Kidney epithelial cell (primary cell): Measurements from ENCODE around the gene ATP6V0C. TPM values are rescaled to one million over a fixed set of nuclear protein-coding genes. Genes with fewer than 3 reads are reported as not detected.

Experiments used
- DNase-seq: peaks from one replicate; pipeline ENCODE4 v3.0.0-alpha.2; 2010; ENCODE audit warnings: low read depth
- H3K27me3 ChIP-seq: 2 replicates; pipeline ENCODE4 v1.6.0; 2011; ENCODE audit warnings: low read length; ENCODE audit not compliant: control insufficient read depth, insufficient read depth
- H3K36me3 ChIP-seq: 2 replicates; pipeline ENCODE4 v1.5.1; 2011; ENCODE audit warnings: low read length; ENCODE audit not compliant: control insufficient read depth, insufficient read depth
- H3K4me3 ChIP-seq: 2 replicates; pipeline ENCODE4 v1.5.1; 2011; ENCODE audit warnings: low read depth, mild to moderate bottlenecking, control low read depth, low read length
- CTCF ChIP-seq: IDR thresholded peaks from 2 replicates; pipeline ENCODE4 v1.5.1; 2011; ENCODE audit warnings: mild to moderate bottlenecking, moderate library complexity, low read length, control low read depth, inconsistent platforms; ENCODE audit not compliant: insufficient read depth, poor library complexity, severe bottlenecking
- total RNA-seq: library from RNA; depleted of rRNA; stranded (reverse); fragments of >200 nt; gene quantifications from 2 replicates; pipeline ENCODE4 v1.2.3, GENCODE V29; 2015

Gene ATP6V0C
- total RNA-seq, 1 donor from 2014 or later = 79.1 TPM

- Histone ChIP-seq H3K4me3 (no peak overlapping the region), H3K27me3 (no peaks in the 10 kb centered on the region), H3K36me3 (peaks cover 5% of the 10 kb centered on the region)
- DNase-seq = no peak
- TF ChIP-seq CTCF = no peak
Measured at GRCh38 chr16:2494616-2495015, 19.1 kb upstream of the ATP6V0C start.

- H3K4me3 ChIP-seq = no peak overlapping the region
- H3K27me3 ChIP-seq = no peaks in the 10 kb centered on the region
- H3K36me3 ChIP-seq = peaks cover 5% of the 10 kb centered on the region
- DNase-seq = no peak
- no peak for TF ChIP-seq CTCF
Measured at GRCh38 chr16:2495041-2495440, 18.7 kb upstream of the ATP6V0C start.

- no peak for DNase-seq
- Histone ChIP-seq H3K36me3 (peaks cover 5% of the 10 kb centered on the region), H3K27me3 (no peaks in the 10 kb centered on the region), H3K4me3 (no peak overlapping the region)
- TF ChIP-seq CTCF = no peak
Measured at GRCh38 chr16:2496223-2497115, 17.3 kb upstream of the ATP6V0C start.

GRCh38 chr16:2497116-2497630 is 16.6 kb upstream of the ATP6V0C start:
- no peak for DNase-seq
- Histone ChIP-seq H3K4me3 (no peak overlapping the region), H3K36me3 (peaks cover 5% of the 10 kb centered on the region), H3K27me3 (no peaks in the 10 kb centered on the region)
- TF ChIP-seq CTCF = no peak

GRCh38 chr16:2497695-2498484 is 15.9 kb upstream of the ATP6V0C start:
- DNase-seq = no peak
- no peak overlapping the region for H3K4me3 ChIP-seq
- no peaks in the 10 kb centered on the region for H3K27me3 ChIP-seq
- no peak for TF ChIP-seq CTCF
- H3K36me3 ChIP-seq = peaks cover 5% of the 10 kb centered on the region
